ENCODE results near the gene DOK5.

DOK5 gene

GRCh38 chr20:54681869-54682268, 206.5 kb downstream of the DOK5 start:
- DNase-seq (ENCODE audit: low read depth in 4 of 4, low spot score in 1 of 4): no peak

DNA sequence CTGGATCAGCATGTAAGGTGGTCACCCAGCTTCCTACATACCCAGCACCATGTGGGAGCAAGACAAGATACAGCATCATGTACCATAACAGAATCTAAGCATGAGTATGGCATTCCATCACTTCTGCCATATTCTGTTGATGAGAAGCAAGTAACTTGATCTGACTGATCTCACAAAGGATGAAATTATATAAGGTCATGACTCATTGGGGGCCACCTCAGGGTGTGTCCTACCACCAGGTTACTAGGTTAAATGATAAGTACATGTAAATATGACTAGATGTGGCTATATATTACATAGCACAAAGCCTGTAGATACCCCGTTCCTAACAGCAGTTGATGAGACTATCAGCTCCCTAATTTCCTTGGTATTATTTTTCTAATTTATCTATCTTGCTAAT, 213.1 kb downstream of the DOK5 start:
- no peak for DNase-seq (ENCODE audit: low read depth in 4 of 4, low spot score in 1 of 4)

DNA sequence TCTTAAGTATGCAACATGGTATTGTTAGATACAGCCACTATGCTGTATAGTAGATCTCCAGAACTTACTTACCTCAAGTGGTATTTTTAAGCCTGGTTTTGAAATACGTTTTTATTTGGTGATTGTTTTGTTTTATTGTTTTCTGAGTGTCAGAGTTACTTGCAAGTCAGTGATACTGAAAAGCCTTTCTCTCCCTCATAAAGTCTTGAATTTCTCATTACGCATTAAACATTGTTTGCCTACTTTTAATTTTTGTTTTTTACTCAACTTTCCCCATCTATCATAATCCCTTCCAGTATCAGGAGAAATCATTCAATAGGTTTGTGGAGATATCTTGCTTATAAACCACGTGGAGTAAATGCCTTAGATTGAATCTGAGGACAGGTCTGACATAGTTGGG, 214.9 kb downstream of the DOK5 start:
- no peak for DNase-seq (ENCODE audit: low read depth in 4 of 4, low spot score in 1 of 4)

GRCh38 chr20:54691327-54691726, 215.9 kb downstream of the DOK5 start:
- no peak for DNase-seq (ENCODE audit: low read depth in 4 of 4, low spot score in 1 of 4)

GRCh38 chr20:54692168-54692887, 216.9 kb downstream of the DOK5 start:
- no peak for DNase-seq (ENCODE audit: low read depth in 4 of 4, low spot score in 1 of 4)

DNA sequence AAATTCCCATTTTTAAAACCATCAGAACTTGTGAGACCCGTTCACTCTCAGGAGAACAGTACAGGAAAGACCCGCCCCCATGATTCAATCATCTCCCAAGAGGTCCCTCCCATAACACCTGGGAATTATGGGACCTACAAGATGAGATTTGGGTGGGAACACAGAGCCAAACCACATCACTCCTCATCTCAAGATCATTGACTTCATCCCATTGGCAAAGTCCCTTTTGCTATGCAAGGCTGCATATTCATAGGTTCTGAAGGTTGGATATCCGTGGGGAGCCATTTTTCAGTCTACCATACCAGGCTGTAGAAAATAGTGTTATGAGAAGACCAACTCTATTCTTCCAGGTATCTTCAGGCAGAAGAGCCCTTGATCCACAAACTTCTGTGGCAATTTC, 219.1 kb downstream of the DOK5 start:
- DNase-seq (ENCODE audit: low read depth in 4 of 4, low spot score in 1 of 4): no peak

- DNase-seq (ENCODE audit: low read depth in 4 of 4, low spot score in 1 of 4): no peak
Observed at GRCh38 chr20:54698373-54698772, 223.0 kb downstream of the DOK5 start.
